NCI-H1092 (cell line): Measurements from ENCODE around the gene VGF.
A peak's percentile ranks its signal among the peaks of the same experiment; 100 is the strongest.

Experiments used
- DNase-seq: peaks from one replicate; lab custom pipeline; 2025; lab: John Stamatoyannopoulos, UW

VGF gene

DNA sequence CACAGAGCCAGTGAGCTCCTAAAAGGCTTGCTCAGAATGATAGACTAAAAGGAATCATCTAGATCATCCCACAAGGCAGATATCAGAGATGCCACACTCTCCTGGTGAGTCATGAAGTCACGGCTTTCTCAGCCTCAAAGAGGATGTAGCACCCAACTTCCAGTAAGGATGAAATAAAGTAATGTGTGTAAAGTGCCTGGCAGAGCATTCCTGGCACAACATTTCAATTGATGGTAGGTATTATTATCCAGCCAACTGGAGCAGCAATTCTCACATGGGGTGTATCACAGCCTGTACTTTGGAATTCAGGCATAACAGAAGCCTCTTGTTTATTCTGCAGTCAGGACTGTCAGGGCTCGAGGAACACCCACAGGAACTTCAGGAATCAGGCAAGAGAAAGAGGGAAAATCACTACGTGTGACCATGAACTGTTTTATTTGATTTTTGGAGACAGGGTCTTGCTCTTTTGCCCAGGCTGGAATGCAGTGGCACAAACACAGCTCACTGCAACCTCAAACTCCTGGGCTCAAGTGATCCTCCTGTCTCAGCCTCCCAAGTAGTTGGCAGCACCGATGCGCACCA is 20.0 kb upstream of the VGF start:
- DNase-seq, result no peak

DNA sequence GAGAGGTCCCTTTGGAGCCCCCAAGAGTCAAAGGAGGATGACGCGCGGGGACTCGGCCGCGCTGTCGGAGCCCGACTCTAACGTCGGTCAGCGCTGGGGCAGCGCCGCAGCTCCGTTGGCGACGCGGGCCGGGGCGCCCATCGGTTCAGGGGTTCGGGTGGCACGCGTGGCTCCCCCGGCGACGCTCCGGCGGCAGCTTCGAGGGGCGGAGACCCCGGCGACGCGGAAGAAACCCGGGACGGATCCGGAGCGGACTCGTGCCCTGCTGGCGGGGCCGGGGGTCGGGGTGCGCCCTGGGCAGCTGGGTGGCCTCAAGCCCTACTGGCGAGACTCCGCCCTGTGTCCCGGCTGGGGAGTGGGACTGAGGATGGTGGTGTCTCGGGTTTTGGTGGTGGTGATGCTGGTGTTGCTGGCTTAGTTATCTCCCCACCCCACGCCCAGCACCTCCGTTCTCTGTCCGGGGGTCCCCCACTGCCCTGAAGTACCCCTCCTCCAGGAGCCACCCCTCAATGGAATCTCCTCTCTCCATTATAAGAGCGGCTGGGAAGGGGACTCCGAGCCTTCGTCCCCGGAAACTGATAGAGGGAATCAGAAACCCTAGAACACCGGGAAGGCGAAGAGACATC is 14.9 kb upstream of the VGF start, which contains the start of gene NAT16:
Gene NAT16 (minus strand): TSS at position 164 of the 626 bp plus-strand sequence. CDS start 5,486 bp downstream, outside the sequence.
- DNase-seq, result no peak

GRCh38 chr7:101179713-101180112 is 14.3 kb upstream of the VGF start:
- no peak for DNase-seq

DNA sequence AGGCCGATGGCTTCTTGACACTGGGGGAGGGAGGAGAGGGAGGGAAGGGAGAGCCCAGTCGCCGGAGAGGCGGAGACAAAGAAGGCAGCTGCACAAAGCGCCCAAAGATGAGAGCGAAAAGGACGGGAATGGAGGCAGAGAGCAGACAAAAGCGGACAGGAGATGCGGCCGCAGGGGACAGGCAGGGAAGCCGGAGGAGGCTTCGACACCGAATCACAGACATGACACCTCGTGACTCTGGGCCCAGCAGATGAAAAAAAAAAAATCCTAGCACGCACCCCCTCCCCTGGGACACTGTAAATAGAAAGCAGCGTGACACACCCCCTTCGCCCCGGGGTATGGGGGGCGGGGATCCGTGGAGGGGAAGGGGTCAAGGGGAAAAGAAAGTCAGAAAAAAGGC is 13.7 kb upstream of the VGF start:
- peak; percentile 29 for DNase-seq

DNA sequence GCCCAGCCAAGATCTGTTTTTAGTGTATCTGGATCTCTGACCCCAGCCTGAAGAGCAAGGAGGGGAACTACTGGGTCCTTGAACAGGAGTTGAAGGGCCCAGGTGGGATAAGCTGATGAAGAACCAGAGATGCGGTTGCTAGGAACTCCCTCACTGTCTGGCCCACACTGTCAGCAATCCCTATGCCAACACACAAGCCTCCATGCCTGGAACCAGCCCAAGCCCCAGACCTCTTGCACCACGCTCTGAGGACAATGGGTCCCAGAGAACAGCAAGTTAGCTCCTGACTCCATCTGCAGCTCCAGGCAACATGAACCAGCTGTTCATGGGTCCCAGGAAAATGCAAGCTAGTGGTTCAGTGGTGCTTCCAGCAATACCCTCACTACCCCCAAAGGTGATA is 12.3 kb upstream of the VGF start:
- DNase-seq, result no peak

- DNase-seq, result no peak
Measured at GRCh38 chr7:101175664-101176063, 10.3 kb upstream of the VGF start.

- DNase-seq, result no peak
Measured at GRCh38 chr7:101174322-101174854, 9.0 kb upstream of the VGF start.

DNA sequence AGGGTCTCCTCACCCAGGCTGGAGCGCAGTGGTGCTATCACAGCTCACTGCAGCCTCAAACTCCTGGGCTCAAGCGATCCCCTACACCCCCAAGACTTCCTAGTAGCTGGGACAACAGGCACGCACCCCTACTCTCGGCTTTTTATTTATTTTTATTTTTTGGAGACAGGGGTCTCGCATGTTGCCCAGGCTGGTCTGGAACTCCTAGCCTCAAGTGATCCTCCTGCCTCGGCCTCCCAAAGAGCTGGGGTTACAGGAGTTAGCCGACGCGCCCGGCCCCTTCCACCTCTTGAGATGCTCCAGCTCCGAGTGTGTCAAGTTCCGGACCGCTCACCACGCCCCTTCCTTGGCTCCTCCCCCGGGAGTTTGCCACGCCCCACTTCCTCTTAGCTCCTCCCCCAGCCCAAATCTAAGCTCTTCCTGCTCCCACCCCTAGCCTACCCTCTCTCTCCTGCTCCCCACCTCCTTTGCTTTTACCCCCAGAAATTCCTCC is 8.4 kb upstream of the VGF start:
- no peak for DNase-seq

GRCh38 chr7:101172854-101173751 is 7.7 kb upstream of the VGF start:
- peak; percentile 91 for DNase-seq

- peak; percentile 53 for DNase-seq
Measured at GRCh38 chr7:101172005-101172853, 6.9 kb upstream of the VGF start.

DNA sequence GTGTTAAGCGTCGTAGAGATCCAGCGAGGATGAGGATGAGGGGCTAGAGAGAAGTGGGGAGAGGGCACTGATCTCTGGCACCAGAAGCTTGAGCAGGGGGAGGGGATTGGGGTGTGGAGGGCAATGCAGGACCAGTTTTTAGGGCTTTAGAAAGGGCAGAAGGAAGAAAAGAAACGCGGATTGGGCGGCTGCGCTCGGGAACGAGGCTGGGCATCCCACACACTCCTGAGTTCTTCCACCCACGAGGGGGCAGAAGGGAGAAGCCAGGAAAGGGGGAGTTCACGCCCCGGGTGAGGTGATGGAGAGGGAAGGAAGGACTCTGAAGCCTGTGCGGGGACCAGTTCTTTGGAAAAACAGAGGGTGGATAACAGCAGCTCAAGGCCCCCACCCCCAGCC is 6.1 kb upstream of the VGF start:
- DNase-seq, result no peak

DNA sequence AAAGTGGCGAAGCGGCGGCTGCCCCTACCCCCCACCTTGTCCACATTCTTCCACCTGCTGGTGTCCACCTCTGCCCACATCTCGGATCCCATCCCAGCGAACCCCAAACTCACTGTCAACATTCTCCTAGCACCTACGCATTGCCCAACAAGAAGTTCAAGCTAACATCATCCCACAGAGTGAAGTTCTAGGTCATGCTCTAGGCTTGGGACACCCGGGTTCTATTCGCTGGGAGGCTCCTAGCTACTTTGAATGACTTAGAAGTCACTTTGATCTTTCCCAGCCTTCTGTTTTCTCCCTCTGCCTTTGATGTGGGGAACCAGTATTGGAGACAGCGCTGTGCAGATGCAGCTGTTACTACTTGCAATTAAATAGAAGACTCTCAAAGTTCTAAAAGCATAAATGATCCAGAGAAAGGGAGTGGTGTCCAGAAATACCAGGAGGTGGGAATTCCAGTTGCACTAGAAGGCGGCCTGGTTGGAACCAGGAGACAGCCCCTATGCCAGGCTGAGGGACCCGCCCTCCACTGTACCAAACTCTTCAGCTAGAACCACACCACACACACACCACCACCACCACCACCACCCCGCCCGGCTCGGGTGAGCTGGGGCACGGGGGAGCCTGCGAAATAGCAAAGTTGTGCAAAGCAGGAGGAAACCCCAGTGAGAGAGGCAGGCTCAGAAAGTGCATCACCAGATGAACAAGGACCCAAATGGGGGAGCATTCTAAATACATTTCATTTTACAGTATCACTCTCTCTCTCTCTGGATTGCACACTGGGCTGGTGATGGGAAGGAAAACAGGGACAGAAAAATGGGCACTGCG is 5.5 kb upstream of the VGF start:
- DNase-seq, result no peak

GRCh38 chr7:101169838-101170551 is 4.6 kb upstream of the VGF start:
- peak; percentile 51 for DNase-seq

DNA sequence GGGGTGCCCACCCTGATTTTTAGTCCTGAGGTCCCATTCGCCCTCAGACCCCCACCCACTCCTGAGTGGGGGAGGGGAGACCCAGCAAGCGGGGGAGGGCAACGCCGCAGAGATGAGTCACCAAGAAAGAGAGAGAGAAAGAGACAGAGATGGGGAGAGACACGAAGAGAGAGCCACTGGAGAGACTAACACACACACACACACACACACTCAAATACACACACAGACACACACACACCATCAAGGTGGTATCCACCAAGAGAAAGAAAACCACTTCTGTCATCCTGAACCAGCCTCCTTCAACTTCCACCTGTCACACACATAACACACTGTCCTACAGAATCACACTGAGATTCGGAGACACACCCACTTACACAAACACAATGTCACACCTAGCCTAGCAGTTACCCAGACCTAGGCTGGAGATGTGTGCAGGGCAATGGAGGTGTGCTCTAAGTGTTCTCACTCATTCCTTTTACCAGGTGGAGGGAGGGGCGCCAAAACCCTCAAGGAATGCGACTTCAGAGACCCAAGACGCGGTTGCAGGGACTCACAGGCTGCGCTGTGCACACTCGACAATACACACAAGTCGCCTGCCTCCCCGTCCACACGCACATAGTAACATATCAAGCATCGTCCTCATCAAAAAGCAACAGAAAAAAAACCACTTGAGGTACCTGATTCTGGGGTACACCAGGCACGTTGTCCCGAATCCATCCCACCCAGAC is 3.9 kb upstream of the VGF start:
- DNase-seq, result no peak

- DNase-seq, result no peak
Measured at GRCh38 chr7:101168412-101169049, 3.2 kb upstream of the VGF start.

- no peak for DNase-seq
Measured at GRCh38 chr7:101167645-101168411, 2.5 kb upstream of the VGF start.

GRCh38 chr7:101166909-101167644 is 1.7 kb upstream of the VGF start:
- DNase-seq, result no peak

DNA sequence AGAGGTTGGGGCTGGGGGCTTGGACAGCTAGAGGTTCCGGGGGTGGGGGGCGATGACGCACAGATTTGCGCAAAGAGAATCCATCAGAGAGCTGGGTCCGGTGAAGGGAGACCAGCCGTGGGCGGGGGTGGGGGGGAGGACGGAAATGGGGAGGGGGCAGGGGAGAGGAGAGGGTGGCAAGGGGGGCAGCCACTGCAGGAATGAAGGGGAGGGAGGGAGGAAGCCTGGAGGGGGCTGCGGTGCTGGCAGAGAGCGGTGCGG is 1.2 kb upstream of the VGF start:
- no peak for DNase-seq
